ENCODE results near the gene ZNF479. TPM values are rescaled to one million over a fixed set of nuclear protein-coding genes. Genes with fewer than 3 reads are reported as not detected.
"Not testable (repeated sequence)": the region's sequence is repeated elsewhere in the genome, so short reads cannot be mapped to it uniquely, and the experiment has no call there.

ZNF479 gene
- total RNA-seq (2022) = not detected in 2 replicates
- not detected for Bru-seq, nascent RNA
- BruChase-seq, experiment 1, labeled RNA remaining after a 6-hour chase = not detected
- not detected for BruChase-seq, experiment 2, labeled RNA remaining after a 2-hour chase
- long read RNA-seq = 0 reads

DNA sequence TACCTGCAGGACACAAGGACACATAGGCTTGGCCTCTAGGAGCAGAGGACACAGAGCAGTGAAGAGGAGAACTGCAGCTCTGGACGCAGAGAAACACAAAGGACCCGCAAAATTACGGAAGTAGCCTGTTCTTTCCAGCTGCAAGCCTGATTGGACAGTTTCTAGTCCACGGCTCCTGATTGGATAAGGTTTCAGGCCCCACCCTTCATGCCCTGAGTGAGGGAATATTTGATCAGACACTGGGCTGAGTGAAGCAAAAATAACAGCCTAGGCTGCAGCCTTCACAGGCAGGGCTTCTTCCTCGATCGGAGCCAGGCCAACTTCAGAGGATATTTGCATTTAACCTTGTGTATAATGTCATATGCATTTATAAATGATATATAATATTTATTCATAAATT is at the start of gene ZNF479:
Gene ZNF479, minus strand, starts transcription at position 101 of the 400 bp plus-strand sequence. CDS start 112 bp downstream, outside the sequence.
- BruUV-seq (replicated peaks); intact Hi-C loops (cut with micrococcal nuclease; ENCODE audit: unreplicated experiment): not testable (repeated sequence)

DNA sequence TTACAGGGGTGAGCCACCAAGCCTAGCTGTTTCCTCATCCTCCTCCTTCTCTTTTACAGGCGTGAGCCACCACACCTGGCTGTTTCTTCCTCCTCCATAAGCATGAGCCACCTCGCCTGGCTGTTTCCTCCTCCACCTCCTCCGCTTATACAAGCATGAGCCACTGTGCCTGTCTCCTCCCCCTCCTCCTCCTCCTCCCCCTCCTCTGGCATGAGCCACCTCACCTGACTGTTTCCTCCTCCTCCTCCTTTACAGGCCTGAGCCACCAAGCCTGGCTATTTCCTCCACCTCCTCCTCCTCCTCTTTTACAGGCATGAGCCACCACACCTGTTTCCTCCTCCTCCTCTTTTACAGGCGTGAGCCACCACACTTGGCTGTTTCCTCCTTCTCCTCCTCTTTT is 49.8 kb upstream of the ZNF479 start:
- intact Hi-C loops (cut with micrococcal nuclease; ENCODE audit: unreplicated experiment) = no loop called here

More for the DNA sequence above, at the start of gene ZNF479:
- H3K4me3 Mint-ChIP-seq (ENCODE audit: low read depth, unreplicated experiment); H3K36me3 Mint-ChIP-seq (ENCODE audit: insufficient read depth, unreplicated experiment); CTCF ChIA-PET; H3K4me1 Mint-ChIP-seq (ENCODE audit: low read depth, unreplicated experiment); H3K27ac Mint-ChIP-seq (ENCODE audit: unreplicated experiment); DNase-seq; H3K27me3 Mint-ChIP-seq (ENCODE audit: unreplicated experiment): not testable (repeated sequence)
- H3K9me3 Mint-ChIP-seq (ENCODE audit: low read depth, unreplicated experiment) = peaks cover 12% of the 10 kb centered on the region

DNA sequence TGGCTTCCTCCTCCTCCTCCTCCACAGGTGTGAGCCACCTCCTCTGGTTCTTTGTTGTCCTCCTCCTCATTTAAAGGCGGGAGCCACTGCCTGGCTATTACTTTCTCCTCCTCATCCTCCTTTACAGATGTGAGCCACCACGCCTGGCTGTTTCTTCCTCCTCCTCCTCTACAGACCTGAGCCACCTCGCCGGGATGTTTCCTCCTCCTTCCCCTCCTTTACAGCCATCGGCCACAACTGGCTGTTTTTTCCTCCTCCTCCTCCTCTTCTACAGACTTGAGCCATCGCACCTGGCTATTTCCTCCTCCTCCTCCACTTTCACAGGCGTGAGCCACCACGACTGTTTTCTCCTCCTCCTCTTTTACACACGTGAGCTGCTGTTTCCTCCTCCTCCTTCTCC is 49.0 kb upstream of the ZNF479 start:
- Mint-ChIP-seq H3K4me3 (ENCODE audit: low read depth, unreplicated experiment) (no peak overlapping the region), H3K27me3 (ENCODE audit: unreplicated experiment) (no peaks in the 10 kb centered on the region), H3K27ac (ENCODE audit: unreplicated experiment) (no peak overlapping the region), H3K4me1 (ENCODE audit: low read depth, unreplicated experiment) (no peaks in the 10 kb centered on the region), H3K9me3 (ENCODE audit: low read depth, unreplicated experiment) (peaks cover 25% of the 10 kb centered on the region), H3K36me3 (ENCODE audit: insufficient read depth, unreplicated experiment) (no peaks in the 10 kb centered on the region)
- no TSS peak for BruUV-seq (replicated peaks)
- intact Hi-C loops (cut with micrococcal nuclease; ENCODE audit: unreplicated experiment) = no loop called here
- CTCF ChIA-PET = no interaction called here
- TF ChIP-seq, protein P1, sequence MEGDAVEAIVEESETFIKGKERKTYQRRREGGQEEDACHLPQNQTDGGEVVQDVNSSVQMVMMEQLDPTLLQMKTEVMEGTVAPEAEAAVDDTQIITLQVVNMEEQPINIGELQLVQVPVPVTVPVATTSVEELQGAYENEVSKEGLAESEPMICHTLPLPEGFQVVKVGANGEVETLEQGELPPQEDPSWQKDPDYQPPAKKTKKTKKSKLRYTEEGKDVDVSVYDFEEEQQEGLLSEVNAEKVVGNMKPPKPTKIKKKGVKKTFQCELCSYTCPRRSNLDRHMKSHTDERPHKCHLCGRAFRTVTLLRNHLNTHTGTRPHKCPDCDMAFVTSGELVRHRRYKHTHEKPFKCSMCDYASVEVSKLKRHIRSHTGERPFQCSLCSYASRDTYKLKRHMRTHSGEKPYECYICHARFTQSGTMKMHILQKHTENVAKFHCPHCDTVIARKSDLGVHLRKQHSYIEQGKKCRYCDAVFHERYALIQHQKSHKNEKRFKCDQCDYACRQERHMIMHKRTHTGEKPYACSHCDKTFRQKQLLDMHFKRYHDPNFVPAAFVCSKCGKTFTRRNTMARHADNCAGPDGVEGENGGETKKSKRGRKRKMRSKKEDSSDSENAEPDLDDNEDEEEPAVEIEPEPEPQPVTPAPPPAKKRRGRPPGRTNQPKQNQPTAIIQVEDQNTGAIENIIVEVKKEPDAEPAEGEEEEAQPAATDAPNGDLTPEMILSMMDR (IDR thresholded peaks at IDR 0.05; ENCODE audit: unreplicated experiment) = no peak
- no peak for DNase-seq

More for the DNA sequence above, 49.8 kb upstream of the ZNF479 start:
- no peak for DNase-seq
- no peaks in the 10 kb centered on the region for H3K36me3 Mint-ChIP-seq (ENCODE audit: insufficient read depth, unreplicated experiment)
- no TSS peak for BruUV-seq (replicated peaks)
- CTCF ChIA-PET = no interaction called here
- peaks cover 23% of the 10 kb centered on the region for H3K9me3 Mint-ChIP-seq (ENCODE audit: low read depth, unreplicated experiment)
- H3K4me3 Mint-ChIP-seq (ENCODE audit: low read depth, unreplicated experiment) = no peak overlapping the region
- H3K27me3 Mint-ChIP-seq (ENCODE audit: unreplicated experiment) = no peaks in the 10 kb centered on the region
- H3K27ac Mint-ChIP-seq (ENCODE audit: unreplicated experiment) = no peak overlapping the region
- TF ChIP-seq, protein P1 (IDR thresholded peaks at IDR 0.05; ENCODE audit: unreplicated experiment) = no peak
- no peaks in the 10 kb centered on the region for H3K4me1 Mint-ChIP-seq (ENCODE audit: low read depth, unreplicated experiment)

DNA sequence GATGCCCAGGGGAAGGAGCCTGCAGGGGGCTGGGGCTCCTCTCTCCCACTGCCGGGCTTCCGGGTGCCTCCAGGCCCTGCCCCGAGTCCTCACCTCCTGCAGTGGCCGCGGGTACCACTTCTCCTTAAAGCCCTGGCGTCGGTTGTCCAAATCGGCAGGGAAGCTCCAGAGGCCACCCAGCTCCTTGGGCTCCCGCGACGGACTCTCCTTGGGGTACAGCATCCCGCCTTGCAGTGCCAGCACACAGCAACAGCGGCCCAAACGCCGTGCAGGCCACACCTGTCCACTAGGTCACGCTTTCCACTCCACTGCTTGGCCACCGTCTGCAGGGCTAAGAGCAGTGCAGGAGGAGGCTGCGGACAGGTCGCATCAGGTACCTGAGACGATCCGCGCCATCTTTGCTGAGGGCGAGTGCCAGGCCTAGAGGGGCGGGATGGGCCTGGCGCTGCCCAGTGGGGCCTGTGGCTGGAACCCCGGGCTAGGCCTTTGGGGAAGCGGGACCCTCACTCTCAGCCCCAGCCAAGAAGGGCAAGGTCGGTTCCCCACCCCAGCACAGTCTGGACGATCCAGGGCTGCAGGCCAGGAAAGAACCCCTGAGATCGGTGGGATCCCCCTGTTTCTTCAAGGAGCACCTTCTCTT is 47.7 kb upstream of the ZNF479 start:
- H3K9me3 Mint-ChIP-seq (ENCODE audit: low read depth, unreplicated experiment) = peaks cover 25% of the 10 kb centered on the region
- H3K27ac Mint-ChIP-seq (ENCODE audit: unreplicated experiment) = no peak overlapping the region
- TF ChIP-seq, protein P1 (IDR thresholded peaks at IDR 0.05; ENCODE audit: unreplicated experiment) = no peak
- no peak for DNase-seq
- intact Hi-C loops (cut with micrococcal nuclease; ENCODE audit: unreplicated experiment) = no loop called here
- H3K4me3 Mint-ChIP-seq (ENCODE audit: low read depth, unreplicated experiment) = no peak overlapping the region
- no peaks in the 10 kb centered on the region for H3K27me3 Mint-ChIP-seq (ENCODE audit: unreplicated experiment)
- BruUV-seq (replicated peaks) = no TSS peak
- H3K36me3 Mint-ChIP-seq (ENCODE audit: insufficient read depth, unreplicated experiment) = no peaks in the 10 kb centered on the region
- H3K4me1 Mint-ChIP-seq (ENCODE audit: low read depth, unreplicated experiment) = no peaks in the 10 kb centered on the region
- CTCF ChIA-PET = no interaction called here

DNA sequence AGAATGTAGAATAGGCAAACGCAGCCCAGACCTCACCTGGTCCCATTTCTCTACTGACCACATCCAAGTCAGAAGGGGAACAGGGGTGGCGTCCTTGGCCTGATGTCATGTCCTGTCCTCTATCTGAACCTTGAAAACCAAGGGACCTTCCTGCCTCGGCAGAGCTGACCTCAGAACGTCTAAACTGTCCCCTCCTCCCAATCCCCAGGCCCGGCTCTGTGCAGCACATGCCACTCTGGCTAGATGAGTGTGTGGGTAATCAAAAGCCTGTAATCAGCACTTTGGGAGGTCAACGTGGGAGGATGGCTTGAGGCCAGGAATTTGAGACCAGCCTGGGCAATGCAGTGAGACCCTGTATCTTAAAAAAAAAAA is 46.5 kb upstream of the ZNF479 start:
- intact Hi-C loops (cut with micrococcal nuclease; ENCODE audit: unreplicated experiment) = no loop called here
- no peaks in the 10 kb centered on the region for H3K27me3 Mint-ChIP-seq (ENCODE audit: unreplicated experiment)
- peaks cover 22% of the 10 kb centered on the region for H3K9me3 Mint-ChIP-seq (ENCODE audit: low read depth, unreplicated experiment)
- TF ChIP-seq, protein P1 (IDR thresholded peaks at IDR 0.05; ENCODE audit: unreplicated experiment) = no peak
- no peaks in the 10 kb centered on the region for H3K4me1 Mint-ChIP-seq (ENCODE audit: low read depth, unreplicated experiment)
- H3K36me3 Mint-ChIP-seq (ENCODE audit: insufficient read depth, unreplicated experiment) = no peaks in the 10 kb centered on the region
- CTCF ChIA-PET = no interaction called here
- no peak overlapping the region for H3K27ac Mint-ChIP-seq (ENCODE audit: unreplicated experiment)
- no TSS peak for BruUV-seq (replicated peaks)
- no peak overlapping the region for H3K4me3 Mint-ChIP-seq (ENCODE audit: low read depth, unreplicated experiment)
- no peak for DNase-seq

All from Calu3 (cell line).